ENCODE results near the gene L3MBTL4.

L3MBTL4 gene

DNA sequence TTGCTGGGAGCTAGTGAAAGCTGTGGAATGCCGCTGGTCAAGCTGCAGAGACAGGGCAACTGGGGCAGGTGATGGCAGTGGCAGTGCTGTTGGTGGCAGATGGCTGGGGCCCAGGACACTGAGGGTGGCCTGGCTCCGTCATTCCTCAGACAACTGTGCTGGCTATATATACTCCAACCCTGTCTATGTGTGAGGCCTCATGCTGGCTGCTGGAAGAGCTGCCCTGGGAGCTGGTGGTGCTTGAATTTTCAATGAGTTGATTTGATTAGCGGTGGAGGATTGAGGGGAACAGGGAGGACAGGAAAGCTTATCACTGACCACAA lies 452.9 kb downstream of the L3MBTL4 start:
- Histone ChIP-seq H3K4me3 (ENCODE audit: low read length) (no peak overlapping the region), H3K4me1 (ENCODE audit: control insufficient read depth, low read depth, low read length) (no peaks in the 10 kb centered on the region), H4K5ac (ENCODE audit: low read length) (no peak overlapping the region), H2BK5ac (ENCODE audit: low read length) (no peak overlapping the region), H3K27ac (ENCODE audit: low read depth, low read length) (no peak overlapping the region), H2AK5ac (ENCODE audit: low read length) (no peak overlapping the region), H3K79me2 (ENCODE audit: control insufficient read depth, insufficient read depth, low read length) (no peaks in the 10 kb centered on the region), H3K23ac (ENCODE audit: low read length) (no peak overlapping the region), H4K8ac (ENCODE audit: low read depth, low read length) (no peak overlapping the region), H3K27me3 (ENCODE audit: insufficient read depth, low read length, poor library complexity) (no peaks in the 10 kb centered on the region), H3K9ac (ENCODE audit: low read length) (no peak overlapping the region), H2BK120ac (ENCODE audit: low read depth, low read length) (no peak overlapping the region), H3K36me3 (ENCODE audit: control insufficient read depth, insufficient read depth, low read length) (no peaks in the 10 kb centered on the region), H2BK15ac (replicated peaks; ENCODE audit: low read depth) (no peak overlapping the region), H3K4me2 (ENCODE audit: low read length) (no peak overlapping the region), H3K79me1 (ENCODE audit: low read length) (no peaks in the 10 kb centered on the region), H3K18ac (ENCODE audit: low read length) (no peak overlapping the region), H3K56ac (ENCODE audit: low read length) (peak overlapping the region; percentile 0), H3K4ac (ENCODE audit: low read depth, low read length) (no peak overlapping the region)
- no peak for DNase-seq
- no CpG with 5 or more reads among the region's 3 CpGs for WGBS (ENCODE audit: extremely low coverage, insufficient coverage, low lambda C conversion rate)

DNA sequence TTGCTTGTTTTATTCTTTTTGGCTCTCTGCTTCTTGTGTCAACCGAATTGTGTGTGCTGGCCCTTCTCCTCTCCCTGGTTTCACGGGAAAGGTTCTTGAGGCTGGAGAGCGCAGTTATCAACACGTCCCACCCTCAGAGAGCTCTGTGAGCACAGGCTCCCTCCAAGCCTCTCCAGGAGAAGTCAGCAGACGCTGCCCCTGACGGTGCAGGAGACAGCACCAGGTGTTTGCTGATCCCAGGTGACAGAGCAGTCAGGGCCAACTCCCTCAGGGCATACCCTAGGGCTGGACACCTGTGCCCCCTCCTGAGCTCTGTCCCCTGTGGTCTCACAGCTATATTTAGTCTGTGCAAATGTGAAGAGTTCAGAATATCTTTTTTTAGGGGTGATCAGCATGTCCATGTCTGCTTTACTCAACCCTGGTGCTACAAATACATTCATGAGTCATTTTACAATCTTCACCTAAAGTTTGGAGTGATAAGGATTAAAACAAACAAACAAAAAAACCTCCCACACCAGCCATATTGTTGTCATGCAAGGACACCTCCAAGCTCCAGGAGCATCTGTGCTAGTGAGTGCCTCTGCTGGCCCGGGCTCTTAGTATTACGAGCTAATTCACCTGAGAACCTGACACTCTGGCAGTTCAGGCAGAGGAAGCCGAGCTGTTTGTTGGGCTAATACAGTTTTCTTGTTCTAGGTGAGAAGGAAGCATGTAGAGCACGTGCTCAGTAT lies 453.4 kb downstream of the L3MBTL4 start:
- no peak overlapping the region for H3K4ac ChIP-seq (ENCODE audit: low read depth, low read length)
- no peaks in the 10 kb centered on the region for H3K4me1 ChIP-seq (ENCODE audit: control insufficient read depth, low read depth, low read length)
- no peak overlapping the region for H2BK120ac ChIP-seq (ENCODE audit: low read depth, low read length)
- no peak overlapping the region for H3K27ac ChIP-seq (ENCODE audit: low read depth, low read length)
- no peak overlapping the region for H3K9ac ChIP-seq (ENCODE audit: low read length)
- H3K4me2 ChIP-seq (ENCODE audit: low read length): no peak overlapping the region
- no peaks in the 10 kb centered on the region for H3K79me1 ChIP-seq (ENCODE audit: low read length)
- H2AK5ac ChIP-seq (ENCODE audit: low read length): no peak overlapping the region
- DNase-seq: peak; percentile 16
- no peak overlapping the region for H3K56ac ChIP-seq (ENCODE audit: low read length)
- H3K4me3 ChIP-seq (ENCODE audit: low read length): no peak overlapping the region
- H3K36me3 ChIP-seq (ENCODE audit: control insufficient read depth, insufficient read depth, low read length): no peaks in the 10 kb centered on the region
- H2BK15ac ChIP-seq (replicated peaks; ENCODE audit: low read depth): no peak overlapping the region
- H3K27me3 ChIP-seq (ENCODE audit: insufficient read depth, low read length, poor library complexity): no peaks in the 10 kb centered on the region
- no peak overlapping the region for H3K18ac ChIP-seq (ENCODE audit: low read length)
- H3K23ac ChIP-seq (ENCODE audit: low read length): no peak overlapping the region
- H2BK5ac ChIP-seq (ENCODE audit: low read length): no peak overlapping the region
- H3K79me2 ChIP-seq (ENCODE audit: control insufficient read depth, insufficient read depth, low read length): no peaks in the 10 kb centered on the region
- no CpG with 5 or more reads among the region's 10 CpGs for WGBS (ENCODE audit: extremely low coverage, insufficient coverage, low lambda C conversion rate)
- no peak overlapping the region for H4K5ac ChIP-seq (ENCODE audit: low read length)
- no peak overlapping the region for H4K8ac ChIP-seq (ENCODE audit: low read depth, low read length)

DNA sequence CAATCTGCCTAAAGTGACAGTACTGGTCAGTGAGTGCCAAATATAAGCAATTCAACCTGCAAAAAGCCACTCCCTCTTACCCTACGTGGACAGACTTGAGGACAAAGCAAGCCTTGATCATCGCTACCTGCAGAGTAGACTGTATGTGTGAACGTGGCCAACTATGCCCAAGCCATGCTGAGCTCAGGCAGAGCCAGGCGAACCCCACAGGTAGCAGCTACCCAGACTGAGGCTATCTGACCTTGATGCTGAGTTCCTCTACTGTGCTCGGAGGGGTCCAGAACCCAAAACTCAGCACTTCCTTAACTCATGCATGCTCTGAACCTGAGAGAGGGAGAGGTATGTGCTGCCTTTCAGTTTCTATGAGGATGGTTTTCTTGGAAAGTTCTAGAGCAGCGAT lies 455.9 kb downstream of the L3MBTL4 start:
- H3K36me3 ChIP-seq (ENCODE audit: control insufficient read depth, insufficient read depth, low read length): no peaks in the 10 kb centered on the region
- no peak overlapping the region for H3K23ac ChIP-seq (ENCODE audit: low read length)
- no CpG with 5 or more reads among the region's 6 CpGs for WGBS (ENCODE audit: extremely low coverage, insufficient coverage, low lambda C conversion rate)
- H2AK5ac ChIP-seq (ENCODE audit: low read length): no peak overlapping the region
- no peaks in the 10 kb centered on the region for H3K79me2 ChIP-seq (ENCODE audit: control insufficient read depth, insufficient read depth, low read length)
- no peaks in the 10 kb centered on the region for H3K4me1 ChIP-seq (ENCODE audit: control insufficient read depth, low read depth, low read length)
- H3K4me3 ChIP-seq (ENCODE audit: low read length): no peak overlapping the region
- H3K27ac ChIP-seq (ENCODE audit: low read depth, low read length): no peak overlapping the region
- H4K5ac ChIP-seq (ENCODE audit: low read length): no peak overlapping the region
- no peak overlapping the region for H2BK5ac ChIP-seq (ENCODE audit: low read length)
- no peak overlapping the region for H3K4me2 ChIP-seq (ENCODE audit: low read length)
- H2BK120ac ChIP-seq (ENCODE audit: low read depth, low read length): no peak overlapping the region
- no peak overlapping the region for H4K8ac ChIP-seq (ENCODE audit: low read depth, low read length)
- DNase-seq: no peak
- no peak overlapping the region for H3K9ac ChIP-seq (ENCODE audit: low read length)
- no peak overlapping the region for H2BK15ac ChIP-seq (replicated peaks; ENCODE audit: low read depth)
- no peaks in the 10 kb centered on the region for H3K27me3 ChIP-seq (ENCODE audit: insufficient read depth, low read length, poor library complexity)
- no peak overlapping the region for H3K56ac ChIP-seq (ENCODE audit: low read length)
- no peak overlapping the region for H3K18ac ChIP-seq (ENCODE audit: low read length)
- H3K79me1 ChIP-seq (ENCODE audit: low read length): no peaks in the 10 kb centered on the region
- H3K4ac ChIP-seq (ENCODE audit: low read depth, low read length): no peak overlapping the region

DNA sequence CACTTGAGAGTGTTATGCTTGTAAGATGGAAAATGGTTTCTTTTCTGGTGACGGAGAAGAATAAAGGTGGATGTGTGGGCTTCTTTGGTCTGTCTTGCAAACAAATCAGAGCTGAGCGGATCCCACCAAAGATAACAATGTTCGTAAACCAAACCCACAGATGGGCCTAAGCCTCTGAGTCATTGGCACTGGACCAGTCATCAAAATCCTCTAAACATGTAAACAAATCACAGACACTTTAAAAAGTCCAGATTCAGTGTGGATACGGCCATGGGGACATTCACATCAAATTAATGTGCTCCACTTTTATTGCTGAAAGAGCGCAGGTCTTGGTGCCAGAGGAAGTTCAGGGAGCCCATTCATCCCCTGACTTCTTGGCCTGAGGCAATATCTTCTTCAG lies 458.9 kb downstream of the L3MBTL4 start:
- no peak overlapping the region for H4K5ac ChIP-seq (ENCODE audit: low read length)
- H3K4me2 ChIP-seq (ENCODE audit: low read length): no peak overlapping the region
- no peaks in the 10 kb centered on the region for H3K79me2 ChIP-seq (ENCODE audit: control insufficient read depth, insufficient read depth, low read length)
- H3K4me3 ChIP-seq (ENCODE audit: low read length): no peak overlapping the region
- no peak overlapping the region for H3K27ac ChIP-seq (ENCODE audit: low read depth, low read length)
- H3K18ac ChIP-seq (ENCODE audit: low read length): no peak overlapping the region
- H2BK120ac ChIP-seq (ENCODE audit: low read depth, low read length): no peak overlapping the region
- no CpG with 5 or more reads among the region's 5 CpGs for WGBS (ENCODE audit: extremely low coverage, insufficient coverage, low lambda C conversion rate)
- H3K4me1 ChIP-seq (ENCODE audit: control insufficient read depth, low read depth, low read length): no peaks in the 10 kb centered on the region
- no peak overlapping the region for H2BK5ac ChIP-seq (ENCODE audit: low read length)
- H3K23ac ChIP-seq (ENCODE audit: low read length): no peak overlapping the region
- no peaks in the 10 kb centered on the region for H3K36me3 ChIP-seq (ENCODE audit: control insufficient read depth, insufficient read depth, low read length)
- H2AK5ac ChIP-seq (ENCODE audit: low read length): no peak overlapping the region
- no peaks in the 10 kb centered on the region for H3K79me1 ChIP-seq (ENCODE audit: low read length)
- no peak overlapping the region for H3K56ac ChIP-seq (ENCODE audit: low read length)
- no peaks in the 10 kb centered on the region for H3K27me3 ChIP-seq (ENCODE audit: insufficient read depth, low read length, poor library complexity)
- H3K4ac ChIP-seq (ENCODE audit: low read depth, low read length): no peak overlapping the region
- no peak for DNase-seq
- no peak overlapping the region for H3K9ac ChIP-seq (ENCODE audit: low read length)
- no peak overlapping the region for H2BK15ac ChIP-seq (replicated peaks; ENCODE audit: low read depth)
- no peak overlapping the region for H4K8ac ChIP-seq (ENCODE audit: low read depth, low read length)

DNA sequence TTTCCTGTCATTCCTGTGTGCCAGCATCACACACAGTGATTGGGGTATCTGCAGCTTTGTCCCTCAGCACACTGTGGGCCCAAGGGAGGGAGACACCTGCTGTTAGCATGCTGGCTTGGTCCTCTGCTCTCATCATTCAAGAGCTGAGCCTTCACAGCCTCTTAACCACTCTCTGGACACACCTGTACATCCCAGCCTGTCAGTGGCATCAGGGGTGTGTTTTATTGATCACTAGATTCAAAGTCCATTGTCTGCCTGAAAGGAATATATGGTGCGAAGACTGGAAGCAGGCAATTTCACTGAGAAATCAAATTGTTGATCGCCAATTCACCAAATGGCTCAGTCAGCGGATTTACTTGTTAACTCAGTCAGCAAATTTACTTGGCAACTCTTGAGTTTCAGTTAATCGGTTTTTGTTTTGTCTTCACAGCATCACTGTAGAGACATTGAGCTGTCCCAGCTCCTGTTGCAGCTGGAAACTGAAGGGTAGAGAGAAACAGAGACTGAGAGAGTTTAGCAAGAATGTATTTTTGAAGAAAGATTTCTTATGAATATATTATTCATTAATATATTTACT lies 463.1 kb downstream of the L3MBTL4 start:
- H4K5ac ChIP-seq (ENCODE audit: low read length): no peak overlapping the region
- DNase-seq: no peak
- no peak overlapping the region for H3K18ac ChIP-seq (ENCODE audit: low read length)
- no peak overlapping the region for H4K8ac ChIP-seq (ENCODE audit: low read depth, low read length)
- H2BK15ac ChIP-seq (replicated peaks; ENCODE audit: low read depth): no peak overlapping the region
- H3K23ac ChIP-seq (ENCODE audit: low read length): no peak overlapping the region
- H2AK5ac ChIP-seq (ENCODE audit: low read length): no peak overlapping the region
- no peak overlapping the region for H3K4me2 ChIP-seq (ENCODE audit: low read length)
- H3K27ac ChIP-seq (ENCODE audit: low read depth, low read length): no peak overlapping the region
- no peaks in the 10 kb centered on the region for H3K79me1 ChIP-seq (ENCODE audit: low read length)
- H3K56ac ChIP-seq (ENCODE audit: low read length): no peak overlapping the region
- no peak overlapping the region for H3K9ac ChIP-seq (ENCODE audit: low read length)
- H3K79me2 ChIP-seq (ENCODE audit: control insufficient read depth, insufficient read depth, low read length): no peaks in the 10 kb centered on the region
- H2BK5ac ChIP-seq (ENCODE audit: low read length): no peak overlapping the region
- H3K4ac ChIP-seq (ENCODE audit: low read depth, low read length): no peak overlapping the region
- no peak overlapping the region for H3K4me3 ChIP-seq (ENCODE audit: low read length)
- WGBS (ENCODE audit: extremely low coverage, insufficient coverage, low lambda C conversion rate): no CpG with 5 or more reads among the region's 4 CpGs
- H2BK120ac ChIP-seq (ENCODE audit: low read depth, low read length): no peak overlapping the region
- peaks cover 2% of the 10 kb centered on the region for H3K4me1 ChIP-seq (ENCODE audit: control insufficient read depth, low read depth, low read length)
- H3K27me3 ChIP-seq (ENCODE audit: insufficient read depth, low read length, poor library complexity): no peaks in the 10 kb centered on the region
- H3K36me3 ChIP-seq (ENCODE audit: control insufficient read depth, insufficient read depth, low read length): no peaks in the 10 kb centered on the region

DNA sequence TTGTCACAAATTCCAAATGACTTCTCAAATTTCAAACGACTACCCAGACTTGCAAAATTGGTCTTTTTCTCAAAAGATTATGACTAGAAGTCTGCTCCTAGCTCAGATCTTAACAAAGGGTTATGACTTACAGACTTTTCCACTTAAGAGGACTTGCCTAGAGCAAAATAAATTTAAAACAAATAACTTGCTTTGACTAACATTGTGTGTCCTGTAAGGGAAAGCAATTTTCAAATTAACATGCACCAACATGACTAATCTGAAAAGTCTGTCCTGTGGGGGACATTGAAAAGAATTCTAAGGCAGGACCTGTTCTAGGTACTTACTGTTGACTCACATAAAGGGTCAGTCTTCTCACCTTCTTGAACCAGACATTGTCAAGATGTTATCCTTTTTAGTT lies 465.9 kb downstream of the L3MBTL4 start:
- H4K5ac ChIP-seq (ENCODE audit: low read length): no peak overlapping the region
- H3K4ac ChIP-seq (ENCODE audit: low read depth, low read length): no peak overlapping the region
- no peak overlapping the region for H3K4me2 ChIP-seq (ENCODE audit: low read length)
- H3K9ac ChIP-seq (ENCODE audit: low read length): no peak overlapping the region
- peaks cover 2% of the 10 kb centered on the region for H3K4me1 ChIP-seq (ENCODE audit: control insufficient read depth, low read depth, low read length)
- no peak overlapping the region for H2BK120ac ChIP-seq (ENCODE audit: low read depth, low read length)
- H4K8ac ChIP-seq (ENCODE audit: low read depth, low read length): no peak overlapping the region
- no peak overlapping the region for H2BK15ac ChIP-seq (replicated peaks; ENCODE audit: low read depth)
- H3K27me3 ChIP-seq (ENCODE audit: insufficient read depth, low read length, poor library complexity): no peaks in the 10 kb centered on the region
- no peak overlapping the region for H3K4me3 ChIP-seq (ENCODE audit: low read length)
- no peak overlapping the region for H3K23ac ChIP-seq (ENCODE audit: low read length)
- no peak overlapping the region for H3K27ac ChIP-seq (ENCODE audit: low read depth, low read length)
- H3K79me2 ChIP-seq (ENCODE audit: control insufficient read depth, insufficient read depth, low read length): no peaks in the 10 kb centered on the region
- H2BK5ac ChIP-seq (ENCODE audit: low read length): no peak overlapping the region
- no peak overlapping the region for H3K56ac ChIP-seq (ENCODE audit: low read length)
- WGBS (ENCODE audit: extremely low coverage, insufficient coverage, low lambda C conversion rate): no CpG with 5 or more reads among the region's 1 CpG
- H3K18ac ChIP-seq (ENCODE audit: low read length): no peak overlapping the region
- no peaks in the 10 kb centered on the region for H3K79me1 ChIP-seq (ENCODE audit: low read length)
- DNase-seq: no peak
- no peak overlapping the region for H2AK5ac ChIP-seq (ENCODE audit: low read length)
- no peaks in the 10 kb centered on the region for H3K36me3 ChIP-seq (ENCODE audit: control insufficient read depth, insufficient read depth, low read length)

All from mesendoderm (in vitro differentiated cells).